ACC112 (cell line): Measurements from ENCODE around the gene COA5.

Source experiments
- H2AFZ ChIP-seq: fragments of 200-600 bp; sonication (generic); one replicate; pipeline ENCODE4 v1.6.0; 2017; ENCODE audit warnings: antibody characterized with exemption, low read length; ENCODE audit not compliant: unreplicated experiment
- H3K27ac ChIP-seq: fragments of 200-600 bp; sonication (generic); 2 replicates; pipeline ENCODE4 v1.5.1; 2014; ENCODE audit warnings: low read depth, mild to moderate bottlenecking, antibody characterized with exemption, low read length, moderate library complexity
- H3K27me3 ChIP-seq: fragments of 200-600 bp; sonication (generic); 2 replicates; pipeline ENCODE4 v1.6.1; 2014; ENCODE audit warnings: mild to moderate bottlenecking, antibody characterized with exemption, low read length, moderate library complexity, mixed read lengths; ENCODE audit not compliant: insufficient read depth
- H3K36me3 ChIP-seq: fragments of 200-600 bp; sonication (generic); 2 replicates; pipeline ENCODE4 v1.6.1; 2016; ENCODE audit warnings: mild to moderate bottlenecking, antibody characterized with exemption, low read length, moderate library complexity, mixed read lengths; ENCODE audit not compliant: insufficient read depth
- H3K4me1 ChIP-seq: fragments of 200-600 bp; sonication (generic); one replicate; pipeline ENCODE4 v1.6.1; 2016; ENCODE audit warnings: low read length, mixed read lengths; ENCODE audit not compliant: insufficient read depth, unreplicated experiment, control insufficient read depth
- H3K4me3 ChIP-seq: fragments of 200-600 bp; sonication (generic); 2 replicates; pipeline ENCODE4 v1.5.1; 2014; ENCODE audit warnings: mild to moderate bottlenecking, low read depth, low read length
- H3K79me2 ChIP-seq: fragments of 200-600 bp; sonication (generic); one replicate; pipeline ENCODE4 v1.6.0; 2016; ENCODE audit warnings: low read length; ENCODE audit not compliant: control insufficient read depth, unreplicated experiment, insufficient read depth

COA5 gene

DNA sequence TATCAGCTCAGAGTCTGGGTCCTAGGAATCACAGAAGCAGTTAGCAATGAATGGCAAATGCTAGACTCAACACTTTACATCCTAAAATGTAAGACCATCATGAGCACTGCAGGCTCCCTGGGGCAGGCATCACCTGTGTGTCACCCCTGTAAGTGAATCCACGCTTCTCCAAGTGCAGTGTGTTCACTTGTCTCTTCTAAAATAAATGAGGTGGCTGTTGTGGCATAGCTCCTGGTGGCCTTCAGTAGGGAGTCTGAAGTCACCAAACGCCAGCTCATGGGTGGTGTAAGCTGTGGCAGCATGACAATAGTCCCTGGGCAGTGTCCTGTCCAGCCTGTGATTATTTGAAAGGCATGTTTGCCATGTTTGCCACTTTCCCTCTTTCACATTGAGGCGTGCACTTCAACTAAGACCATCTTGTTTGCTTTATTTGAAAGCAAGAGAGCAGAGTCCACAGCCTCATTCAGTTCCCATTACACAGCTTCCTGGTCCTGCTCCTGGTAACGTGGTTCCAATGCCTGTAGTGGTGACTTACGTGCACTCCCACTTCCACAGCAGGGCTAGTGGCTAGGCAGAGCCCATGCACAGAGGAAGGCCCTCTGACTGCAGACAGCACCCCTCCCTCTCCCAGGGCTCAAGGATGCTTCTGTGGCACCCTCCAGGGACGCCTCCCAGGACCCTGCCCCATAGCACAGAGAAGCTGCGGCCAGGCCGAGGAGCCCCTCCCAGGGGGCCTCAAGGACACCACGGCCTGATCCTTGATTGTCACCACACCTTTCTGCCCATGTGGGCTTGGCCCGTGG is 24.3 kb downstream of the COA5 start:
- H3K36me3 ChIP-seq = no peaks in the 10 kb centered on the region
- no peak overlapping the region for H2AFZ ChIP-seq
- no peak overlapping the region for H3K27ac ChIP-seq
- H3K79me2 ChIP-seq = no peaks in the 10 kb centered on the region
- no peaks in the 10 kb centered on the region for H3K27me3 ChIP-seq
- no peaks in the 10 kb centered on the region for H3K4me1 ChIP-seq
- no peak overlapping the region for H3K4me3 ChIP-seq

DNA sequence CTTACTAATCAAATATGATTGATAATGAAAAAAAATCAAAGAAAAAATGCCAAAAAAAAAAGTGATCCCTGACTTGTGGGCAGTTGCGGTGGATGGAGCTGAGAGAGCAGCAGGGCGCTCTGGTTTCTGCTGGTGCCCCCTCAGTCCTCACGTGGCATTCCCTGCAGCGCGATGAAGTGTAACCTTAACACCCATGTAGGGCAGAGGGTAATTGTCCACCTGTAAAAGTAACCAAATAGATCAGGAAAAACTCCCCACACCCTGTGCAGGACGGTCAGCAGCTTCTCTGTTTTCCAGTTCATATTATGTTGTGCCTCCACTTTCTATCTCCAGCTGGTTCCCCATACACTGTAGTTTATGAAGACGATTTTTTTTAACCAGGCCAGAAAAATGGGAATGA is 25.0 kb downstream of the COA5 start:
- Histone ChIP-seq H3K4me3 (no peak overlapping the region), H3K27me3 (no peaks in the 10 kb centered on the region), H3K4me1 (no peaks in the 10 kb centered on the region), H3K79me2 (no peaks in the 10 kb centered on the region), H3K36me3 (no peaks in the 10 kb centered on the region), H3K27ac (no peak overlapping the region), H2AFZ (no peak overlapping the region)

DNA sequence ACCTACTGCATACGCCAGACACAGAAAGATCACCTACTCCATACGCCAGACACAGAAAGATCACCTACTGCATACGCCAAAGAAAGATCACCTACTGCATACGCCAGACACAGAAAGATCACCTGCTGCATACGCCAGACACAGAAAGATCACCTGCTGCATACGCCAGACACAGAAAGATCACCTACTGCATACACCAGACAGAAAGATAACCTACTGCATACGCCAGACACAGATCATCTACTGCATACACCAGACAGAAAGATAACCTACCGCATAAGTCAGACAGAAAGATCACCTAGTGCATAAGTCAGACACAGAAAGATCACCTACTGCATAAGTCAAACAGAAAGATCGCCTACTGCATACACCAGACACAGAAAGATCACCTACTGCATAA is 25.8 kb downstream of the COA5 start:
- Histone ChIP-seq H3K27ac (no peak overlapping the region), H2AFZ (no peak overlapping the region), H3K4me1 (no peaks in the 10 kb centered on the region), H3K27me3 (no peaks in the 10 kb centered on the region), H3K4me3 (no peak overlapping the region), H3K36me3 (no peaks in the 10 kb centered on the region), H3K79me2 (no peaks in the 10 kb centered on the region)

DNA sequence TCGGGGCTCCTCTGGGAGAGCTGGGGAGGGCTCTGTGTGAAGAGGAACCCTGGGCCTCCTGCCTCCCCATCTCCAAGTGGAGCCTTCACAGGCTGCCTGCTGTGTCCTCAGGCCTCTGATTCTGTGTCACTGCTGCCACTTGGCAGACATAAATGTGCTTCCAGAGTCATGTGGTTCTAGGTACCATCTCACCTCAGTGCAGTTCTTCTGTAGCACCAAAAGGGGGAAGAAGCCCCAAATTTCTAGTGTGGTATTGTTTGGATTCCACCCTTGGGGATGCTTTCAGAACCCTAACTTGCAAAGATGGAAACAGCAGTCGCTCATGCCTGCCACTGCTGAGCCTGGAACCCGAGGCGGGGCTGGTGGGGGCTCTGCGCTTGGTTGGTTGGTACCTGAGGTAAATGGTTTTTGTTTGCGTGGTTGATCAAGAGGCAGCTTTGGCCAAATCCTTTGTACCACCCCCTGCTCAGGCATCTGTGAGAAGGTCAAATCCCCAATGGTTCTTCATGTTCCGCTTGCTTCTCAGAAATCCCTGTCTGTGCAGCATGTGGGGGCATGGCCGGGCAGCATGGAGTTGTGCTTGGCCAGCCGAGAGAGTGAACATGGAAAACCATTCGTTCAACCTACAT is 27.5 kb downstream of the COA5 start:
- H3K27ac ChIP-seq = no peak overlapping the region
- H3K79me2 ChIP-seq = no peaks in the 10 kb centered on the region
- H3K4me1 ChIP-seq = no peaks in the 10 kb centered on the region
- no peak overlapping the region for H3K4me3 ChIP-seq
- no peaks in the 10 kb centered on the region for H3K27me3 ChIP-seq
- H3K36me3 ChIP-seq = no peaks in the 10 kb centered on the region
- H2AFZ ChIP-seq = no peak overlapping the region

DNA sequence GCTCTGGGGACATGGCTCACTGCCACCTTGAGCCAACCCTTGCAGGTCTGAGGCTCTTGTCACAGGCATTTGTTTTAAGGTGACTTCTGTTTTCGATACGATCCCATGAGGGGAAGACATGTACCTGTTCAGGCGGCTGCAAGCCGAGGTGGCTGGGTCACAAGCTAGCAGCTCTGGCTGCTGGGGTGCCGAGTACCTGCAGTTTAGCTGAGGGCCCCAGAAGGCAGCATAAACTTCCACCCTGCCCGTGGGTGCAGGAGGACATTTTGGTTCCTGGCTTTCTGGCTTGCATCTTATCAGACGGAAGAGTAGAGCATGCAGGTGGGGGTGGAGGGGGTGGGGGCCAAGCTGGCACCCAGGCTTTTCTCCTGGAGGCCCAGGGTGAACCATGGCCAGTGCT is 28.4 kb downstream of the COA5 start:
- no peak overlapping the region for H3K4me3 ChIP-seq
- H3K79me2 ChIP-seq = no peaks in the 10 kb centered on the region
- H2AFZ ChIP-seq = no peak overlapping the region
- H3K27me3 ChIP-seq = no peaks in the 10 kb centered on the region
- no peaks in the 10 kb centered on the region for H3K4me1 ChIP-seq
- H3K27ac ChIP-seq = no peak overlapping the region
- no peaks in the 10 kb centered on the region for H3K36me3 ChIP-seq

DNA sequence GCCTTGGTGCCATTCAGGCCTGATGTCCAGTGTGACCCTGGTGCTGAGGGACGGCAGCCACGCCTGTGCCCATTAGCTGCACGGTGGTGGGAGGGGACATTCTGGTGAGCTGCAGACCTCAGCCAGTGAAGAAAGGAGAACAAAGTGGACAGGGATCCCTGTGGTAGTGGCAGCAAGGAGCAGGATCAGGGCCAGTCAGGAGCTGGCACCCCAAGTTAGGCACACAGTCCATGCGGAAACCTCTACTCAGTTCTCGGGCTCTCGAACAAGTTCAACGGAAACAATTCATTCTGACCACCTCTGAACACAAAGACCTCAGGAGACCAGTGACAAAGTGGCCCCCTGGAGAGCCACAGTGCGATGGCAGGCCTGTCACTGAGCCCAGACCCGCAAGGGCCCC is 30.1 kb downstream of the COA5 start:
- H2AFZ ChIP-seq = no peak overlapping the region
- no peak overlapping the region for H3K27ac ChIP-seq
- no peaks in the 10 kb centered on the region for H3K36me3 ChIP-seq
- no peaks in the 10 kb centered on the region for H3K79me2 ChIP-seq
- H3K4me1 ChIP-seq = no peaks in the 10 kb centered on the region
- H3K4me3 ChIP-seq = no peak overlapping the region
- H3K27me3 ChIP-seq = no peaks in the 10 kb centered on the region

DNA sequence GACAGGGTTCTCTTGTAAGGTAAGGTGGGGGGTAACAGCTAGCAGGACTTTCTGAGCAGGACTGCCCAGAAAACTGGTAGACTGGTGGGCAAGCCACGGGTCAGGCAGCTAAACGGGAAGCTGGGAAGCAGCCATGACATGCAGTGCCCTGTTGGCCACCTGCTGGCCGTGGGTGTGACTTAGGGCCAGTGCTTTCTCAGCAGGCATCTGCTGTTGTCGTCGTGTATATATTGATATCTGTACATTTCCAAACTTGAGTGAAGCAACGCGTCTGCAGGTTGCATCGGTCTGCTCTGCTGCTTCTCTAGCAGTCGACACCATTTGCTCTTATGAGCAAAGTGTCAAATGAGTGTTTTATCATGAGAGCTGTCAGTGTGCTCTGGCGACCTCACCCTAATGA is 31.0 kb downstream of the COA5 start:
- H3K4me1 ChIP-seq = no peaks in the 10 kb centered on the region
- no peaks in the 10 kb centered on the region for H3K27me3 ChIP-seq
- no peak overlapping the region for H3K4me3 ChIP-seq
- H3K36me3 ChIP-seq = no peaks in the 10 kb centered on the region
- no peaks in the 10 kb centered on the region for H3K79me2 ChIP-seq
- no peak overlapping the region for H3K27ac ChIP-seq
- H2AFZ ChIP-seq = no peak overlapping the region

DNA sequence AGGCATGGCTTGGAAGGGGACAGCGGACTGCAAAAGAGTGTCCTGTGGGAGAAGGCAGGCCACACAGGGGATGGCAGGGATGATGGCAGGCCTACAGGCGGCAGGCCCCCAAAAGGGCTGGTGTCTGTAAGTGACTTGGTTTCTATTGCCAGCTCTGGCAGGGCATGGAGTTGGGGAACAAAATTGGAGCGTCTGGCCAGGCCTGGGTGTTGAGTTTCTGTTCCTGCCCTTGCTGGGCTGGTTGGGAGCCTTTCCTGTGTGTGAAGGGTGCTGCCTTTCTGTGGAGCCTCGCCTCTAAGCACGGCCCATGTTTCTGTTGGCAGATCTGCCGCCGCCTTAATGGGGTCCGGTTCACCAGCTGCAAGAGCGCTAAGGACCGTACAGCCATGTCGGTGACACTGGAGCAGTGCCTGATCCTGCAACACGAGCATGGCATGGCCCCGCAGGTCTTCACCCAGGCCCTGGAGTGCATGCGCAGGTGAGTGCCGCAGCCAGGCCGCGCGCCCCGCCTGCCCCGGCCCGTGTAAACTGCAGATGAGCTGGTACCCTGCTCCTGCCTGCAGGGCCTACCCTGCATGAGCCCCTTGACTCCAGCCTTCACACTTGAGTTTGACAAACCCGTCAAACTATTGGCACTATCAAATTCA is 31.5 kb downstream of the COA5 start:
- no peaks in the 10 kb centered on the region for H3K79me2 ChIP-seq
- no peaks in the 10 kb centered on the region for H3K4me1 ChIP-seq
- no peaks in the 10 kb centered on the region for H3K36me3 ChIP-seq
- no peak overlapping the region for H3K27ac ChIP-seq
- H2AFZ ChIP-seq = no peak overlapping the region
- H3K27me3 ChIP-seq = no peaks in the 10 kb centered on the region
- H3K4me3 ChIP-seq = no peak overlapping the region

DNA sequence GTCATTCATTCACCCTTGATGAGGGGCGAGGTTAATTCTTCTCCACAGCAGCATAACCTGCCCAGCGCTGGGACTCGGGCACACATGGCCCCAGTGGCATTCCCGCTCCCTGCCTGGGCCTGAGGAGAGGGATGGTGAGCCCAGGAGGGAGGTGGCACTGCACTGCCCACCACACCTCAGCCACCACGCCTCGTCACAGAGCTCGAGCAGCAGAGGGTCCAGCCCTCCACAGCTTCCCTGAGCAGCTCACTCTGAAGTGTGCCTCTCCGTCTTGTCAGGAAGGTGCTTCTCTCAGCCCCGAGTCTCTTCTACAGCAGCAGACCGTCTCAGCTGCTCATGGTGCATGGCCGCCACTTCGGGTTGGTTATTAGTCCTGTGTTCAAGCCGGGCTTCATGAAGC is 34.9 kb downstream of the COA5 start:
- Histone ChIP-seq H3K4me3 (no peak overlapping the region), H3K27ac (no peak overlapping the region), H3K79me2 (no peaks in the 10 kb centered on the region), H3K4me1 (no peaks in the 10 kb centered on the region), H2AFZ (no peak overlapping the region), H3K36me3 (no peaks in the 10 kb centered on the region), H3K27me3 (no peaks in the 10 kb centered on the region)

DNA sequence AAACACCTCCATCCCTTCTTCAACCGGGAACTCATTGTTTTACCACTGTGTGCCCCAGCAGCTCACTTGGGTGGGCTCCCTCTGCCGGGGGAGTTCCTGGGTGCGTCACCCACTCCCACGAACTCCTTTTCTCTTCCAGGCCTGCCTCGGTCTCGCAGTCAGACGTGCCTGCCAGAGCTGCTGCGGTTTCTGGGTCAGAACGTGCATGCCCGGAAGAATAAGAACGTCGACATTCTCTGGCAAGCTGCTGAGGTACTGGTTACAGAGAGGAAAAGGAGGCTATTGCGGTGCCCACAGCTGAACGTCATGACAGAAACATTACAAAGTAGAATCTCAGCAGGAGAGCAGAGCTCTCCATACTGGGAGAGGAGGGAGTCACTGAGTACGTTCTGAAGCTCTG is 35.6 kb downstream of the COA5 start:
- H2AFZ ChIP-seq = no peak overlapping the region
- H3K4me1 ChIP-seq = no peaks in the 10 kb centered on the region
- H3K36me3 ChIP-seq = no peaks in the 10 kb centered on the region
- no peaks in the 10 kb centered on the region for H3K27me3 ChIP-seq
- no peaks in the 10 kb centered on the region for H3K79me2 ChIP-seq
- no peak overlapping the region for H3K27ac ChIP-seq
- no peak overlapping the region for H3K4me3 ChIP-seq

DNA sequence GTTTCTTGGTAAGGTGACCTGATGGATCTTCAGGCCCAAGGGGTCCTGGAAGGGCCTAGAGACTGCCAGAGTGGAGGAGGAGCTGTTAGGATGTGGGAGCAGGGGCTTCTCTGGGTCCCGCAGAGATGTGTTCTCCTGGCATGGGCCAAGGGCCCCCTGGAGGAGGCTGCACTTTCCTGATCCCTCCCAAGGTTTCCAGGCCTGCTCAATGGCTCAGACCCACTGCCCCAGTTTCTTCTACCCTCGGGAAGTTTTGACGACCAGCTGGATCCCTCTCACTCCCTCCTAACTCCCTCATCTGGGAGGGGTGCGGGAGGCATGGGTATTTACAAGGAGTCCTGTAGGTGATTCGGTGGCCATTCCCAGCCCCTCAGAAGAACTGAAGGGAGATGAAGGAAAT is 36.1 kb downstream of the COA5 start:
- H3K36me3 ChIP-seq = no peaks in the 10 kb centered on the region
- no peaks in the 10 kb centered on the region for H3K27me3 ChIP-seq
- H3K4me3 ChIP-seq = no peak overlapping the region
- no peaks in the 10 kb centered on the region for H3K79me2 ChIP-seq
- no peaks in the 10 kb centered on the region for H3K4me1 ChIP-seq
- H3K27ac ChIP-seq = no peak overlapping the region
- no peak overlapping the region for H2AFZ ChIP-seq
